RWPE1 (cell line): ENCODE measurements around the gene ELAC2.

Source experiments
- CTCF ChIA-PET: fragments of 350-600 bp; sonication (Branson Sonifier 250); formaldehyde crosslinking; extraction: SDS; loops from one replicate; lab custom pipeline; 2021; lab: Yijun Ruan, JAX
- POLR2A ChIA-PET: fragments of 400-600 bp; formaldehyde crosslinking; extraction: SDS; loops from one replicate; lab custom pipeline; 2020; ENCODE audit warnings: antibody characterized with exemption; ENCODE audit not compliant: low non-redundant PET; lab: Yijun Ruan, JAX
- DNase-seq: peaks from one replicate; pipeline ENCODE4 v3.0.0; 2012; ENCODE audit warnings: low spot score
- H3K27ac ChIP-seq: fragments of 450-650 bp; 2 replicates; pipeline ENCODE4 v1.5.1; 2017
- TF ChIP-seq, protein P1 (sequence below): fragments of 450-650 bp; conservative IDR thresholded peaks from 2 replicates; pipeline ENCODE4 v1.5.1; 2017; ENCODE audit warnings: low read depth, mild to moderate bottlenecking

Gene ELAC2

DNA sequence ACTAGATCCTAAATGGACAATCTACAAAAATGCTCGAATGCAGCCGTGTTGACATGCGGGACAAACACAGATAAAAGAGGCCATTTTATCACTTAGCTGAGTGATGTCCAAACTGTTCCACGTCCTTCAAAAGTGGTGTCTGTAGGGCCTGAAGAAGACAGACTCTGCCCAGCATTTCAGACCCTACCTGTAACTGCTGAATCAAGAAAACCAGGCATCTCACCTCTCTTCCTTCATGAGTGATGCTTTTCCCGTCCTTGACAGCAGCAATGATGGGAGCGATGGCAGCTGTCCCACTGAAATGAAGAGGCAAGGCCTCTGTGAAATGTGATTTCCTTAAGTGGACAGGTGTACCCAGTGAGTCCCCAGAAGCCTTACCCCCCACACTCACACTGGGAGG lies 12.3 kb downstream of the ELAC2 start:
- ChIA-PET CTCF (no interaction called here), POLR2A (no interaction called here)
- no peak overlapping the region for H3K27ac ChIP-seq
- TF ChIP-seq, protein P1, sequence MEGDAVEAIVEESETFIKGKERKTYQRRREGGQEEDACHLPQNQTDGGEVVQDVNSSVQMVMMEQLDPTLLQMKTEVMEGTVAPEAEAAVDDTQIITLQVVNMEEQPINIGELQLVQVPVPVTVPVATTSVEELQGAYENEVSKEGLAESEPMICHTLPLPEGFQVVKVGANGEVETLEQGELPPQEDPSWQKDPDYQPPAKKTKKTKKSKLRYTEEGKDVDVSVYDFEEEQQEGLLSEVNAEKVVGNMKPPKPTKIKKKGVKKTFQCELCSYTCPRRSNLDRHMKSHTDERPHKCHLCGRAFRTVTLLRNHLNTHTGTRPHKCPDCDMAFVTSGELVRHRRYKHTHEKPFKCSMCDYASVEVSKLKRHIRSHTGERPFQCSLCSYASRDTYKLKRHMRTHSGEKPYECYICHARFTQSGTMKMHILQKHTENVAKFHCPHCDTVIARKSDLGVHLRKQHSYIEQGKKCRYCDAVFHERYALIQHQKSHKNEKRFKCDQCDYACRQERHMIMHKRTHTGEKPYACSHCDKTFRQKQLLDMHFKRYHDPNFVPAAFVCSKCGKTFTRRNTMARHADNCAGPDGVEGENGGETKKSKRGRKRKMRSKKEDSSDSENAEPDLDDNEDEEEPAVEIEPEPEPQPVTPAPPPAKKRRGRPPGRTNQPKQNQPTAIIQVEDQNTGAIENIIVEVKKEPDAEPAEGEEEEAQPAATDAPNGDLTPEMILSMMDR, result no peak
- DNase-seq, result no peak

DNA sequence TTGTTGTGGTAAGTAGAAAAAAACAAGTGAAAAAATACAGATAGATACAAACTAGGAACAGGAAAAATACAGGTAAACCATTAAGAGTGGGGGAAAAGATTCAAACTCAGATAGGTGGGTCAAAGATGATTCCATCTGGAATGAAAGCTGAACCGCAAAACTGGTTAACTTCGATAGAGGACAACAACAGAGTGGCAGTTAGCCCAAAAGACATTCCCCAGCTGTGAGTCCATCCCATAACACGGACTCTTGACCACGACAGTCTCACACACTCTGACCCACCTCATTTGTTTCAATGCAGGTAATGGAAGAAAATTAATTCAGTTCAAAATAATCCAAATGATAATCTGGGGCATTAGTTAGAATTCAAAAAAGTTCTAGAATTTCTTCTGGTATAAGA lies 13.5 kb downstream of the ELAC2 start:
- POLR2A ChIA-PET, result interaction anchor here (0.6 kb wide), 1 partner anchor 535 kb away, joined by 3 read pairs; no protein-coding TSS in a partner anchor
- TF ChIP-seq, protein P1, result no peak
- no peak for DNase-seq
- no peak overlapping the region for H3K27ac ChIP-seq
- CTCF ChIA-PET, result interaction anchor here (1.0 kb wide), 1 partner anchor 24 kb away, joined by 3 read pairs; no protein-coding TSS in a partner anchor

DNA sequence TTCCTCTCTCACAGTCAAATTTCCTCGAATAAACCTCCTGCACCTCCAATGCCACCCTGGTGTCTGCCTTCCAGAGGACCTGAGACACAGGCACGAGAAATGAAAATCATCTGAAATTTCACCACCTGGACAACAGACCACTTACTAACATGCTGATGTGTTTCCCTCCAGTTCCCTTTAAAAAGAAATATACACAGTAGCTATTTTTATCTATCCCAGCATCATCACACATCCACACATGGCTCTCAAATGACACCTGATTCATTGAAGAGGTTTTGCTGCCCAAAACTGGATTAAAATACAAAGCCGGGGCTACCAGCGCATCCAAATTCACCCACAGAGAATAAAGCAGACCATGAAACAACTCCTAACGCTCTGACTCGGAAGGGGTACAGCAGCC lies 13.9 kb downstream of the ELAC2 start:
- POLR2A ChIA-PET, result no interaction called here

DNA sequence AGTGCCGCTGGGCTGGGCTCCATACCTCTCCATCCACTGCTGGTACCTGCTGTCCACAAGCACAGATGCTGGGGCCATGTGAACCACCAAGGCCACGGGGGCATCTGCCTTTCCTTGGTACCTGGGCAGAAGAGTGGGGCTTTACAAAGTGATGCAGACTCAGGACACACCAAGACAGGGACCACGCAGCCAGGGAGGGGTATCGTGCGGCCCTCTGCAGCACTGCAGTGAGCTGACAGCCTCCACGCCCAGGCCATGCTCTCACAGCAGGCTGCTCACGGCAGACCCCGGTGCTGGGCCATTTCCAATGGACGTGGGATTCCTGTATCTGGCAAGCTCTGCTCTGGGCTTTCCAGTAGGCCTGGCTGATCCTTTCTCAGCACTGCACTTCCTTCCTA lies 14.4 kb downstream of the ELAC2 start:
- TF ChIP-seq, protein P1, result peak; percentile 63
- H3K27ac ChIP-seq, result no peak overlapping the region
- POLR2A ChIA-PET, result no interaction called here
- CTCF ChIA-PET, result interaction anchor here (0.6 to 1.0 kb wide), 3 partner anchors 12 to 1126 kb away, joined by 3 to 7 read pairs (median 3); no protein-coding TSS in a partner anchor
- no peak for DNase-seq

More for the DNA sequence above, 13.9 kb downstream of the ELAC2 start:
- H3K27ac ChIP-seq, result no peak overlapping the region
- CTCF ChIA-PET, result interaction anchor here (0.6 to 1.0 kb wide), 3 partner anchors 12 to 1126 kb away, joined by 3 to 7 read pairs (median 3); no protein-coding TSS in a partner anchor
- DNase-seq, result no peak
- TF ChIP-seq, protein P1, result no peak

DNA sequence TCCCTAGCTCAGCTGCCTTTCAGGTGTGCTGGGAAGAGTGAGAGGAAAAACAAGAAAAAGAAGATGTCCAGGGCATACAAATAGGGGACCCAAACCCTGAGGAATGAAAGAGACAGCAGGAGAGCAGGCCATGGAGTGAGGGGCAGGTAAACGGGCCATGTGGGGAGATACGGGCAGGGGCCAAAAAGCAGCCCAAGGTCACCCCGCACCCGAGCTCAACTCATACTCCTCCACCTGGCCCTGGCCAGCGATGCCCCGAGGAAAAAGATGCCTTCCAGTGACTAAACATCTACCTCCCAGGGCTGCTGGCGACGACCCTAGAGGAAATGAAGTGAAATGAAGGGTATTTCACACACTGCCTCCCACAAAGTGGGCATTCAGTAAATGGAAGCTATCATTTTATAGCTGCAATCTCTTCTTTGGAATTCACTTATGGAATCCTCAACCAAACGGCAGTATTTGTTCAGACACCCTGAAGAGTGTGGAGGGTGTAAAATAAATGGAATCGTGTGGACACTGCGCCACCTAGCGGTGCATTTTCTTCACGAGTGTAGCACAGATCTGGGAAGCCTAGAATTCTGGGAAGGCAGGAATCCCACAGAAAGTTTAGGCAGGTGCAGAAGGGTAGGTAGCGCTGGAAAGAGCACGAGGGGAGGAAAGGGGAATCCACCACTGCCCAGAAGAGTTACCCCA lies 14.9 kb downstream of the ELAC2 start:
- ChIA-PET POLR2A (no interaction called here), CTCF (interaction anchor here (0.5 to 0.8 kb wide), 4 partner anchors 12 to 368 kb away, joined by 3 to 5 read pairs (median 3); no protein-coding TSS in a partner anchor)
- peak; percentile 60 for DNase-seq
- TF ChIP-seq, protein P1, result peak; percentile 88
- H3K27ac ChIP-seq, result no peak overlapping the region

DNA sequence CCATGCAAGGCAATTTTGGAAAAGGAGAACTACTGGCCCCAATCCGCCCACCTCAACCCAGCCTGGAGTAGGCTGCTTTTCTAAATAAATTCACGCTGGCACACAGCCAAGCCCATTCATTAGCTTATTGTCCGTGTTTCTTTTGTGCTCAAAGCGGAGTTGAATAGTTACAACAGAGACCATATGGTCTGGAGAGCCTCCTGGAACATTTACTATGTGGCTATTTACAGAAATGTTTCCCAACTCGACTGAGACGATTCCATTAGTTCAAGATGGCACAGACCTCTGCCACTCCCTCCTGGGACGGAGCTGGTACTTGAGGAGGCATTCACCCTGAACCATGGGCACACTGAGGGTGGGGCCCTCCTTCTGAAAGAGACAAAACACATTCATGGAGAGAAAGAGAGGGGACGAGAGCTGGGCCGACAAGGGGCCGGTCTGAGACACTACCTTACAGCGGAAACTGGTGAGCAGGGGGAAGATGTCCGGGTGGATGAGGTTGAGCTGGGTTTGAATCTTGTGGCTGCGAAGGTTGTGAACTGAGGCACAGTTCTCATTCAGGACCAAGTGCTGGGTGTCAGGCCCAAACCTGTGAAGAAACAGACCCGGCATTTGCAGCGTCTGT lies 15.7 kb downstream of the ELAC2 start:
- ChIA-PET POLR2A (no interaction called here), CTCF (interaction anchor here (0.5 to 0.8 kb wide), 4 partner anchors 13 to 367 kb away, joined by 3 to 5 read pairs (median 3); no protein-coding TSS in a partner anchor)
- no peak for DNase-seq
- TF ChIP-seq, protein P1, result no peak
- H3K27ac ChIP-seq, result no peak overlapping the region
